HK-2 (cell line): ENCODE results near the gene DLL4.
"Not testable (repeated sequence)": the region's sequence is repeated elsewhere in the genome, so short reads cannot be mapped to it uniquely, and the experiment has no call there.

Experiments used
- DNase-seq: peaks from one replicate; pipeline ENCODE4 v3.0.0-alpha.2; 2018; ENCODE audit not compliant: unreplicated experiment

DLL4 gene

GRCh38 chr15:40941528-40942336, 12.6 kb downstream of the DLL4 start:
- DNase-seq = peak; percentile 77

DNA sequence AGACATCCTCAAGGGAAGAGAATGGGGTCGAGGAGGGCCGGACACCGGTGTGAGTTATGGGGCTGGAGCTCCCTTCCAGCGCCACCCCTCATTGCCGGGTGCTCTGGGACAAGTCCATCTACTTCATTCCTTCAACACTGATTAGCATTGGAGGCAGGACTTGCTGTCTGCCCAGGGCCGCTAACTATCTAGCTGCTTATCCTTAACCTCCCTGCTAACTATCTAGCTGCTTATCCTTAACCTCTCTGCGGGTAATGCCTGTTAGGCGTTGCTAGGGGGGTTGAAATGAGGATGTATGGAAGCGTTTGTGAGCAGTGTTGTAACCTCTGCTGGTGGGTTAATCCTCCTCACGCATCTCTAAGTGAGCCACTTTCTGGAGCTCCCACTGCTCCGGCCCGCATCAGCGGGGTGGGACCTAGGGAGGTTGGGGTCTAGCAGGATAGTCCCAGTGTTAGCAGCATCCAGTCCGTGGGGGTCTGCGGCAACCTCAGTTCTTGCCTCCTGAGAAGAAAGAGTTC, 13.3 kb downstream of the DLL4 start:
- no peak for DNase-seq

- no peak for DNase-seq
Measured at GRCh38 chr15:40942878-40943277, 13.7 kb downstream of the DLL4 start.

- no peak for DNase-seq
Measured at GRCh38 chr15:40943764-40944365, 14.7 kb downstream of the DLL4 start.

DNA sequence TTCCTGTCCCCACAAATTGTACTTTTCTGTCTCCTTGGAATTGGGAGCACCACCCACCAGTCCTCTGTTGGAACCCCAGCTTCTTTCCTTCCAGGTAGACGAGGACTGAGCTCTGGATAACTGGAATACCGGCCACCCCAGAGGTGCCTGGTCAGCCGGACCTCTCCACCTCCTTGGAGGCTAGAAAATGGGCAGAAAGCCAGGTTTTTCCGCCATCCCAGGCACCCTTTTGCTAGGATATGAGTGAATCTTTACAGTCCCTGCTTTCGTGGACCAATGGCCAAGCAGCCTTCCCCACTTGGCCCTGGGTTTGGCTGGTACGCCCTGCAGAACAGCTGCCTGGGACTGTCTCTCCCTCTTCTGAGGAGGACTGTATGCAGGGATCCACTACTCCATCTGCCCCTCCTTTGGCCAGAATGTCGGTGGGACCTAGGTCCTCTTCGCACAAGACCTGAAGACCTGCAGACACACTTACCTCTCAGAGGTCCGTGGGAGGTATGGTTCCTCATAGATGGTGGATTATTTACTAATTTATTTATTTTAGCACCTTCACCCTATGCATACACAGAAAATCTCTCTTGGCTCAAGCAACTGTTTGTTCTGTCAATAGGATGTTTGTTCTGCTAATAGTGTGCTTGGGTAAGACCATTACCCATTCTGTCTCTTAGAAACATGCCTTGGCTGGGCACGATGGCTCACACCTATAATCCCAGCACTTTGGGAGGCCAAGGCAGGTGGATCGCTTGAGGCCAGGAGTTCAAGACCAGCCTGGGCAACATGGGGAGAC, 15.6 kb downstream of the DLL4 start:
- DNase-seq = no peak

GRCh38 chr15:40948706-40949473, 19.8 kb downstream of the DLL4 start:
- no peak for DNase-seq

DNA sequence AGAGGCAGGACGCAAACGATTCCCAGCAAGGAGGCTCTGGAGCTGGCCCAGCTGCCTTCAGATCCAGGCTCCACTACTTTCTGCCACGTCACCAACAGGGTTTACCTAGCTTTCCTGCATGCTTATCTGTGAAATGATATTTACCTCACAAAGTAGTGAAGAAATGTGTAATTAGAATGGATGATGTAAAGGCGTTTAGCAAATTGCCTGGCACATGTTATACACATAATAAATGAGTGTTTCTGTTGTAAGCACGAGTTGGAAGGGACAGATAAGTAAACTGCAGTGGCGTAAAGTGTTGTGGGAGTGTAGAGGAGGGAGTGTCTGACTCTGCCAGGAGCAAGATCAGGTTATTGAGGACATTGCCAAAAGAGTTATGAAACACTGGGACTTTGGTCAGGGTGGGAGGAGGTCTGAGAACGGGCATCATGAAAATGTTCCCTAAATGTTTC, 20.6 kb downstream of the DLL4 start:
- no peak for DNase-seq

DNA sequence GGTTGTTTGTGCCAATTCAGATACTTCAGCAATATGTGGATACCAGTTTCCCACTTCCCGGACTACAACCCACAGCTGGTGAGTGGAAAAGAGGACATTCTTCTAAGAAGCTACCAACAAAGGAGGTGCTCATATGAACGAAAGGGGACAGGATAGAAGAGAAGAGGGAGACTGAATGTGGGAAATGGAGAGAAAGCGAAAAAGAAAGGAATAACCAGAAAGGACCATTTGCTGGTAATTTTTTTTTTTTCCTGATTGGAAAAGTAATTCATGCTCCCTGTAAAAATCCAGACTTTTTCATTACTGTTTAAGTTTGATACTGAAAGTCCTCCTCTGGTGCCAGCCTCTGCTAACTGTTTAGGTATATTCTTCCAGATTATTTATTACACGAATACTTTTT, 22.6 kb downstream of the DLL4 start:
- DNase-seq = no peak

DNA sequence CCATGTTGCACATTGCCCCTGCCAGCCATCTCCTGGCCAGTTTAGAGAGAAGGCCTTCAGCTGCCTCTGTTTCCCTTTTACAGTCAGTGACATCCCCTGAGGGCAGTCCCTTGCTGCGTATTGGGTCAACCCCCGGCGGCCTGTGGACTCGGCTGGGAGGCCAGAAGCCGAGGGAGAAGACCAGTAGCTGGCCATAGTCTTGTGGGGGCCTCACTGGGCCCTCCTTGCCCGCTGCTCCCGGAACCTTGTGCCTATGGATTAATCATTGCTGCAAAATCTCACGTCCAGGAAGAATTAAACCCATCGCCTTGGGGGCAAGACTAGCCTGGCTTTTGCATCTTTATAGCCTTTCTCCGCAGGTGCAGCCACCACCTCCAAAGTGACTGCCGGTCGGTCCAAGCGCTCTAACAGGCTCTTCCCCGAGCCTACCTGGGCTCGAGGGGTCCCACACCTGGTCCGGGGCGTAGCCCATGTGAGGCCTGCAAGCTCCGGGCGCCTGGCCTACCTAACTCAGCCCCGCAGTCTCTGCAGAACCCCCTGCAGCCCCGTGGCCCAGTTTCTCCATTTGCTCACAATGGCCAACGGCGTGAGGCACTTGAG, 23.3 kb downstream of the DLL4 start:
- no peak for DNase-seq

- peak; percentile 94 for DNase-seq
Measured at GRCh38 chr15:40952901-40953712, 24.0 kb downstream of the DLL4 start, which contains the start of gene CHAC1. Gene CHAC1 (plus strand): TSS chr15:40953471. CDS start chr15:40953584, 113 bp downstream.

- peak; percentile 35 for DNase-seq
Measured at GRCh38 chr15:40953713-40954074, 24.6 kb downstream of the DLL4 start.

DNA sequence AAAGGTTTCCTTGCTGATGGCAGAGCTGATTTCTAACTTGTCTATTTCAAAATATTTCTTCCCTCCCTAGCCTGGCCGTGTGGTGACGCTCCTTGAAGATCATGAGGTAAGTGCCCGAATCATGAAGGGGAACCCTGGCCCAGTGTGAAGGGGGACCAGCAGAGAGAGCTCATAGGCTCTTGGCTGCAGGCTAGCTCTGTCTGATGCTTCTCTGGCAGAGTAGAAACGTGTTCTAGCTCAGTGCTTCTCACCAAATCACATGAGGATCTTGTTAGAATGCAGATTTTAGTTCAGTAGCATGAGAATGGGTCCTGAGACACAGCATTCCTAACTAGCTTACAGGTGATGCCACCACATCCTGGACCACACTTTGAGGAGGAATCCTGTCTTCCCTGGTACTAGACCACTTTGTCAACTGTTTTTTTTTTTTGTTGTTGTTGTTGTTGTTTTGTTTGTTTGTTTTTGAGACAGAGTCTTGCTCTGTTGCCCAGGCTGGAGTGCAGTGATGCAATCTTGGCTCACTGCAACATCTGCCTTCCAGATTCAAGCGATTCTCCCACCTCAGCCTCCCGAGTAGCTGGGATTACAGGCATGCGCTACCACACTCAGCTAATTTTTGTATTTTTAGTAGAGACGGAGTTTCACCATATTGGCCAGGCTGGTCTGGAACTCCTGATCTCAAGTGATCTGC, 25.2 kb downstream of the DLL4 start:
- DNase-seq = not testable (repeated sequence)

DNA sequence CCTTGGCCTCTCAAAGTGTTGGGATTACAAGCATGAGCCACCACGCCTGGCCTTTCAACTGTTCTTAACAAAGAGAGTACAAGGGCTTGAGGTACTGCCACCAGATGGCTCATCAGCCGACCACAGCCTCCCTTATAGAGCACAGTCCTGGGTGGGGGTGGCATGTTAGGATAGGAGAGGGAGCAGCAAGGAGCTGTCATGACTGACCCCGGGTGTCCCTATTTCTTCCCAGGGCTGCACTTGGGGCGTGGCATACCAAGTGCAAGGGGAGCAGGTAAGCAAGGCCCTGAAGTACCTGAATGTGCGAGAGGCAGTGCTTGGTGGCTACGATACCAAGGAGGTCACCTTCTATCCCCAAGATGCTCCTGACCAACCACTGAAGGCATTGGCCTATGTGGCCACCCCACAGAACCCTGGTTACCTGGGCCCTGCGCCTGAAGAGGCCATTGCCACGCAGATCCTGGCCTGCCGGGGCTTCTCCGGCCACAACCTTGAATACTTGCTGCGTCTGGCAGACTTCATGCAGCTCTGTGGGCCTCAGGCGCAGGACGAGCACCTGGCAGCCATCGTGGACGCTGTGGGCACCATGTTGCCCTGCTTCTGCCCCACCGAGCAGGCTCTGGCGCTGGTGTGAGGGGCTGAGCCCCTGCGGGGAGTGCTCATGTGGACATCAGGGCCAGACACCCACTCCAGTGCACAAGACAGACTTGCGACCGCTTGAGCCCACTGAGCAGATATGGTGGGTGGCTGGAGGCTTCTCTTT, 26.2 kb downstream of the DLL4 start:
- no peak for DNase-seq

- DNase-seq = no peak
Measured at GRCh38 chr15:40955930-40956540, 26.9 kb downstream of the DLL4 start.

DNA sequence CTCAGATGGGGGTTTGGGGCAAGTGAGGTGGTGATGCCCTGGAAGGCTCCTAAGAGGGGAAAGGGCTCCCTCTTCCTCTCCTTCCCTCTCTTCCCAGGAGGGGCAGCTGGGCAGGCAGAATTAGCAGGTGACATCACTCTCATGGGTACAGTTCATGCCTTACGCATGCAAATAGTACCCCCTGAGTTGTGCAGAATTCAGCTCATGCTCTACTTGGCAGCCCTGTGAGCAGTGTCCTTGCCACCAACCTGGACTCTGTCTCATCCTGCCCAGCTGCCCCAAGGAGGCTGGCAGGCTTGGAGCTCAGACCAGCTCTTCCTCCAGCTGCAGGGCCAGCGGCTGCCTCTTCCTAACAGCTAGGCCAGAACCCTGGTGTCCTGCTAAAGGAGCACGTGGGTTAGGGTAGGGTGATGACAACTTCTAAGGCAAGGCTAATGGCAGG, 27.4 kb downstream of the DLL4 start:
- no peak for DNase-seq

- no peak for DNase-seq
Measured at GRCh38 chr15:40957041-40957555, 28.0 kb downstream of the DLL4 start.

GRCh38 chr15:40957581-40958051, 28.5 kb downstream of the DLL4 start:
- DNase-seq = no peak

GRCh38 chr15:40958146-40958545, 29.0 kb downstream of the DLL4 start:
- no peak for DNase-seq
